ENCODE data around the gene KMT5C. TPM values are rescaled to one million over a fixed set of nuclear protein-coding genes. Genes with fewer than 3 reads are reported as not detected.

KMT5C gene
- total and polyA plus RNA-seq, 2 experiments from 2014 or later = 14.2 to 34.3 TPM

DNA sequence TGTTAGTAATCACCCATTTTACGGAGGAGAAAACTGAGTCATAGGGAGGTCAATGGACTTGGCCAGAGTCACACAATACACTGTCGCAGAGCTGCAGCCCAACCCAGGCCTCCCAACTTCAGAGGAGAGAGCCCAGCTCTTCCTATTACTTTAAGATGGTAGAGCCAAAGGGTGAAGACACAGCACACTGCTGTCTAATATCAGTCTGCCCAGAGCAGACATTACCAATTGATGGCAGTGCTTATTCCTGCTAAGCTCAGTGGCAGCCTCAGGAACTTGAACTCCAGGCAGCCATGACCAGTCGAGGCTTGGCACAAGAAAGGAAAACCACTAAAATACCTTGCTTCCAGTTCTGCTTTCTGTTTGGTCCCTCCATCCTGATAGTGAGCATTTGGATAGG, 33.0 kb upstream of the KMT5C start:
- Histone ChIP-seq H3K9me2 (ENCODE audit: insufficient read depth) (no peaks in the 10 kb centered on the region), H3K4me2 (no peak overlapping the region), H3K79me2 (replicated peaks; ENCODE audit: insufficient read depth) (no peaks in the 10 kb centered on the region), H2AFZ (no peak overlapping the region), H3K27ac (ENCODE audit: low read depth) (no peak overlapping the region), H3K4me3 (no peak overlapping the region), H3F3A (replicated peaks; ENCODE audit: low read depth) (peaks cover 20% of the 10 kb centered on the region), H3K27me3 (ENCODE audit: insufficient read depth) (no peaks in the 10 kb centered on the region), H3K36me3 (ENCODE audit: insufficient read depth) (peaks cover 11% of the 10 kb centered on the region), H4K20me1 (replicated peaks; ENCODE audit: insufficient read depth) (no peaks in the 10 kb centered on the region; the same call in 1 of the 2 replicates), H3K4me1 (ENCODE audit: insufficient read depth) (peaks cover 5% of the 10 kb centered on the region)
- Mint-ChIP-seq H3K4me3 (no peak overlapping the region), H3K36me3 (ENCODE audit: low read depth) (peaks cover 59% of the 10 kb centered on the region), H3K9me3 (no peaks in the 10 kb centered on the region; the same call in 2 of the 3 replicates), H3K4me1 (peaks cover 11% of the 10 kb centered on the region), H3K27me3 (ENCODE audit: insufficient read depth, low read depth, poor library complexity) (peaks cover 12% of the 10 kb centered on the region), H3K27ac (no peak overlapping the region)
- TF ChIP-seq, protein P1, sequence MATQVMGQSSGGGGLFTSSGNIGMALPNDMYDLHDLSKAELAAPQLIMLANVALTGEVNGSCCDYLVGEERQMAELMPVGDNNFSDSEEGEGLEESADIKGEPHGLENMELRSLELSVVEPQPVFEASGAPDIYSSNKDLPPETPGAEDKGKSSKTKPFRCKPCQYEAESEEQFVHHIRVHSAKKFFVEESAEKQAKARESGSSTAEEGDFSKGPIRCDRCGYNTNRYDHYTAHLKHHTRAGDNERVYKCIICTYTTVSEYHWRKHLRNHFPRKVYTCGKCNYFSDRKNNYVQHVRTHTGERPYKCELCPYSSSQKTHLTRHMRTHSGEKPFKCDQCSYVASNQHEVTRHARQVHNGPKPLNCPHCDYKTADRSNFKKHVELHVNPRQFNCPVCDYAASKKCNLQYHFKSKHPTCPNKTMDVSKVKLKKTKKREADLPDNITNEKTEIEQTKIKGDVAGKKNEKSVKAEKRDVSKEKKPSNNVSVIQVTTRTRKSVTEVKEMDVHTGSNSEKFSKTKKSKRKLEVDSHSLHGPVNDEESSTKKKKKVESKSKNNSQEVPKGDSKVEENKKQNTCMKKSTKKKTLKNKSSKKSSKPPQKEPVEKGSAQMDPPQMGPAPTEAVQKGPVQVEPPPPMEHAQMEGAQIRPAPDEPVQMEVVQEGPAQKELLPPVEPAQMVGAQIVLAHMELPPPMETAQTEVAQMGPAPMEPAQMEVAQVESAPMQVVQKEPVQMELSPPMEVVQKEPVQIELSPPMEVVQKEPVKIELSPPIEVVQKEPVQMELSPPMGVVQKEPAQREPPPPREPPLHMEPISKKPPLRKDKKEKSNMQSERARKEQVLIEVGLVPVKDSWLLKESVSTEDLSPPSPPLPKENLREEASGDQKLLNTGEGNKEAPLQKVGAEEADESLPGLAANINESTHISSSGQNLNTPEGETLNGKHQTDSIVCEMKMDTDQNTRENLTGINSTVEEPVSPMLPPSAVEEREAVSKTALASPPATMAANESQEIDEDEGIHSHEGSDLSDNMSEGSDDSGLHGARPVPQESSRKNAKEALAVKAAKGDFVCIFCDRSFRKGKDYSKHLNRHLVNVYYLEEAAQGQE (IDR thresholded peaks at IDR 0.05; ENCODE audit: unreplicated experiment) = no peak
- TF ChIP-seq ZNF462 (CRISPR knock-in tag; IDR thresholded peaks at IDR 0.05) = no peak
- ATAC-seq = no peak
- no peak for DNase-seq (ENCODE audit: low spot score)

Measured in GM23338 (cell line).